Measurements from ENCODE around the gene COPS6. TPM values are rescaled to one million over a fixed set of nuclear protein-coding genes. Genes with fewer than 3 reads are reported as not detected.

COPS6 gene
- total RNA-seq, 2 donors from 2014 or later: 15.8 to 16.1 TPM

DNA sequence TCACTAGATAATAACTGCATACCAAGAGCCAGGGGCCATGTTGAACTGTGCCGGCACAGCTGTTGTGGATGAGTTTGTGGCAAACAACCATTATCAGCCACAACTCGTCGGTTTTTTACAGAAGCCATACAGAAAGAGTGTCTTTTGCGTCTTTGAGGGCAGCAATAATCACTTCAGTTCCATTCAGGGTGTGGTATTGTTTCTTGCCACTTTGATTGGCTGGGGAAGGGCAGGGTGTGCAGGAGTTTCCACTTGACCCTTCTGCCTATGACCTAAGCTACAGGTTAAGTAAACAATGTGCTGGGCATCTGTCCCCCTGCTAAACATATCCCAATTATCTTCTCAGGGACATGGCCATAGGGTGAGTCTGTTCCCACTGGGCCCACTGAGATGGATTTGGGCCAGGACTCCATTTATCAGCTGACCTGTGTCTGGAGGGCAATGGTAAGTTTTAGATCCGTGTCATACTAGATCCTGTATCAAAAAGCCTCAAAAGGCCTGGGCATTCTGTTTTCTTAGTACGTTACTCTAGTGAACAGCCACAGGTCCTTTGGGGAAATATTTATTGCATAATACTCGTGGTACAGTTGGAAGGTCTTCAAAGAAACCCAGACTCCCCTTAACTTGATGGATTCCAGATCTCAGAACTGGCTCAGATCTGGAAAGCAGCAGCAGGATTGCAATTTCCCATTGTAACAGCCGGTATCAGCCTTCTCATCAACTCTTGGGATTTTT is 23.1 kb upstream of the COPS6 start:
- TF ChIP-seq, protein P1, sequence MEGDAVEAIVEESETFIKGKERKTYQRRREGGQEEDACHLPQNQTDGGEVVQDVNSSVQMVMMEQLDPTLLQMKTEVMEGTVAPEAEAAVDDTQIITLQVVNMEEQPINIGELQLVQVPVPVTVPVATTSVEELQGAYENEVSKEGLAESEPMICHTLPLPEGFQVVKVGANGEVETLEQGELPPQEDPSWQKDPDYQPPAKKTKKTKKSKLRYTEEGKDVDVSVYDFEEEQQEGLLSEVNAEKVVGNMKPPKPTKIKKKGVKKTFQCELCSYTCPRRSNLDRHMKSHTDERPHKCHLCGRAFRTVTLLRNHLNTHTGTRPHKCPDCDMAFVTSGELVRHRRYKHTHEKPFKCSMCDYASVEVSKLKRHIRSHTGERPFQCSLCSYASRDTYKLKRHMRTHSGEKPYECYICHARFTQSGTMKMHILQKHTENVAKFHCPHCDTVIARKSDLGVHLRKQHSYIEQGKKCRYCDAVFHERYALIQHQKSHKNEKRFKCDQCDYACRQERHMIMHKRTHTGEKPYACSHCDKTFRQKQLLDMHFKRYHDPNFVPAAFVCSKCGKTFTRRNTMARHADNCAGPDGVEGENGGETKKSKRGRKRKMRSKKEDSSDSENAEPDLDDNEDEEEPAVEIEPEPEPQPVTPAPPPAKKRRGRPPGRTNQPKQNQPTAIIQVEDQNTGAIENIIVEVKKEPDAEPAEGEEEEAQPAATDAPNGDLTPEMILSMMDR (IDR thresholded peaks at IDR 0.05): no peak
- no peak for TF ChIP-seq POLR2A (IDR thresholded peaks at IDR 0.05)
- ATAC-seq: peak; percentile 54
- Histone ChIP-seq H3K4me3 (no peak overlapping the region), H3K9me3 (peaks cover 0 to under 1% (median 0%) of the 10 kb centered on the region in 3 donors), H3K36me3 (replicated peaks in 1 of 2; ENCODE audit: insufficient read depth in 1 of 2, low read depth in 2 of 2) (peaks cover 2 to 7% of the 10 kb centered on the region in 2 donors), H3K4me1 (peaks cover 8% of the 10 kb centered on the region), H3K27ac (peak overlapping the region in 2 of 4 donors; percentile 33 to 35), H3K27me3 (no peaks in the 10 kb centered on the region)
- peak in 1 of 4 donors; percentile 35 for DNase-seq
- intact Hi-C loops (cut with DNase I): no loop called here
- 57 to 59% methylated on average over 8 of the region's 8 CpGs for WGBS, 2 donors

DNA sequence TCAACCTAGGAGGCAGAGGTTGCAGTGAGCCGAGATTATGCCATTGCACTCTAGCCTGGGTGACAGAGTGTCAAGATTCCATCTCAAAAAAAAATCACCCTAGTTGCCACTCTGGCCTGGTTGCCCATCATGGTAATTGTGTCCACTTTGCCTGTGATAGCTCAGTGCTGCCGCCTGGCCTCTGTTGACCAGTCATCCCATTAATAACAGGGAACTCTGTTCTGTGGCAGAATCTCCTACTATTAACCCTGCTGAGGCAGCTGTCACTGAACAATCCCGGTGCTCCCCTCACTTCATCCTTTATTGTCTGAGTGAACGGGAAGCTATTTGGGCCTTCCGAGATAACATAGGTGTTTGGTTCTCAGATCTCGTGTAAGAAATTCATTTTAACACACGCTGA is 21.8 kb upstream of the COPS6 start:
- no peaks in the 10 kb centered on the region for H3K27me3 ChIP-seq
- intact Hi-C loops (cut with DNase I): no loop called here
- H3K27ac ChIP-seq: no peak overlapping the region
- WGBS, 2 donors: 91 to 96% methylated on average over 7 of the region's 7 CpGs
- peaks cover 15 to 21% of the 10 kb centered on the region in 2 donors for H3K36me3 ChIP-seq (replicated peaks in 1 of 2; ENCODE audit: insufficient read depth in 1 of 2, low read depth in 2 of 2)
- peaks cover 8% of the 10 kb centered on the region for H3K4me1 ChIP-seq
- DNase-seq: no peak
- H3K9me3 ChIP-seq: peaks cover 0 to 14% (median 0%) of the 10 kb centered on the region in 3 donors
- no peak overlapping the region for H3K4me3 ChIP-seq
- no peak for TF ChIP-seq POLR2A (IDR thresholded peaks at IDR 0.05)
- TF ChIP-seq, protein P1 (IDR thresholded peaks at IDR 0.05): no peak
- no peak for ATAC-seq

DNA sequence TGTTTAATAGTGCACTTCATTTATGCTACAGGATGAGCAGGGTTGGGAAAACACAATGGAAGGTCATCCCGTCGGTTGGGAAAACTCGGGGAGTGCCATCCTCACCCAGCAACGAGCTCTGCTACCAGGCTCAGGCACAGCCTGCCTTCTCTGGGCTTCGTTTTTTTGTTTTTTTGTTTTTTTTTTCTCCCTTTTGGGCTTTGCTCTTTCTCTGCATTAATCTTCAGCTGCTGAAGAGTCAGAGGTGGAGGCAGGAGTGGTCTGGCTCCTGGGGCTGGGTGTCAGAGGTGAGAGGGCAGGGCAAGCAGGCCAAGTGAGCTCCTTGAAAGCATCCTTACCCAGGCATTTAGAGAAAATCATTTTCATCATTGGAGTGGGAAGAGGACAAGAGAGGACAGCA is 18.8 kb upstream of the COPS6 start:
- intact Hi-C loops (cut with DNase I): loop anchor here (10.0 kb wide), 1 partner anchor 145 kb away; the partner anchor contains the start of gene GJC3
- ATAC-seq: no peak
- no peak for DNase-seq
- Histone ChIP-seq H3K4me1 (peaks cover 8% of the 10 kb centered on the region), H3K36me3 (replicated peaks in 1 of 2; ENCODE audit: insufficient read depth in 1 of 2, low read depth in 2 of 2) (peaks cover 33 to 42% of the 10 kb centered on the region in 2 donors), H3K9me3 (peaks cover 0 to 21% (median 0%) of the 10 kb centered on the region in 3 donors), H3K27me3 (no peaks in the 10 kb centered on the region), H3K4me3 (no peak overlapping the region), H3K27ac (no peak overlapping the region)
- TF ChIP-seq, protein P1 (IDR thresholded peaks at IDR 0.05): no peak
- no peak for TF ChIP-seq POLR2A (IDR thresholded peaks at IDR 0.05)
- WGBS, 2 donors: 93 to 96% methylated on average over 5 of the region's 5 CpGs

DNA sequence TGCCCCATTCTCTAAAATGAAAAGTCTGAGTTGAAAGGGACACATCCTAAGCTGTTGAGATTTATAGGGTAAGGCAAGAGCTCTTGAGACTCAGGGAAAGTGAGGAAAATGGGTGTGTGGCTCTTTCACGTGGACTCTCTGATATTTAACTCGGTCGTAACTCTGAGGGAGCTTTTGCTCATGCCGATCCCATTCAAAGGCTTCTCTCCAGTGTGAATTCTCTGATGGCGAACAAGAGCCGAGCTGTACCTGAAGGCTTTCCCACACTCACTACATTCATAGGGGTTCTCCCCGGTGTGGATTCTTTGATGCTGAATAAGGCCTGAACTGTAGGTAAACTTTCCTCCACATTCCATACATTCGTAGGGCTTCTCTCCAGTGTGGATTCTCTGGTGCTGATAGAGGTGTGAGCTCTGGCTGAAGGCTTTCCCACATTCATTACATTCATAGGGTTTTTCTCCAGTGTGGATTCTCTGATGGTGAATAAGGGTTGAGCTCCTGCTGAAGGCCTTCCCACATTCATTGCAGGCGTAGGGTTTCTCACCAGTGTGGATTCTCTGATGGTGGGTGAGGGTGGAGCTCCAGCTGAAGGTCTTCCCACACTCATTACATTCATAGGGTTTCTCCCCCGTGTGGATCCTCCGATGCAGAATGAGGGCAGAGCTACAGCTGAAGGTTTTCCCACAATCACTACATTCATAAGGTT is 17.6 kb upstream of the COPS6 start:
- no peaks in the 10 kb centered on the region for H3K4me1 ChIP-seq
- no peaks in the 10 kb centered on the region for H3K27me3 ChIP-seq
- DNase-seq (no peak), ATAC-seq (no peak)
- peaks cover 0 to 21% (median 0%) of the 10 kb centered on the region in 3 donors for H3K9me3 ChIP-seq
- TF ChIP-seq, protein P1 (IDR thresholded peaks at IDR 0.05): no peak
- TF ChIP-seq POLR2A (IDR thresholded peaks at IDR 0.05): no peak
- WGBS, 2 donors: 95 to 96% methylated on average over 11 of the region's 11 CpGs
- intact Hi-C loops (cut with DNase I): loop anchor here (10.0 kb wide), 1 partner anchor 146 kb away; the partner anchor contains the start of gene GJC3
- H3K27ac ChIP-seq: no peak overlapping the region
- H3K36me3 ChIP-seq (replicated peaks in 1 of 2; ENCODE audit: insufficient read depth in 1 of 2, low read depth in 2 of 2): peaks cover 33 to 50% of the 10 kb centered on the region in 2 donors
- H3K4me3 ChIP-seq: no peak overlapping the region
